Neural cell (in vitro differentiated cells): ENCODE results near the gene ZFP90.

Source experiments
- EP300 ChIP-seq: fragments of 450-650 bp; conservative IDR thresholded peaks from 2 replicates; pipeline ENCODE4 v1.6.1; 2014; ENCODE audit warnings: antibody characterized with exemption, mild to moderate bottlenecking, moderate library complexity; ENCODE audit not compliant: poor library complexity, severe bottlenecking
- TAF1 ChIP-seq: IDR thresholded peaks from 2 replicates; pipeline ENCODE4 v1.6.1; 2012; ENCODE audit warnings: low read depth
- TF ChIP-seq, protein P1 (sequence below): IDR thresholded peaks from 2 replicates; pipeline ENCODE4 v1.6.1; 2012; ENCODE audit warnings: borderline replicate concordance

DNA sequence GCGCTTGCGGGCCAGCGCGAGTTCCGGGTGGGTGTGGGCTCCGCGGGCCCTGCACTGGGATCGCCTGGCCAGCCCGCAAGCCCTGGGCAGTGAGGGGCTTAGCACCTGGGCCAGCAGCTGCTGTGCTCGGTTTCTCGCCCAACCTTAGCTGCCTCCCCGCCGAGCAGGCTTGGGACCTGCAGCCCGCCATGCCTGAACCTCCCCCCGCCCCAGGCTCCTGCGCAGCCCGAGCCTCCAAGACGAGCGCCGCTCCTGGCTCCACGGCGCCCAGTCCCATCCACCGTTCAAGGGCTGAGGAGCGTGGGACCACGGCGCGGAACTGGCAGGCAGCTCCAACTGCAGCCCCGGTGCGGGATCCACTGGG, 12.3 kb upstream of the ZFP90 start:
- TF ChIP-seq, protein P1, sequence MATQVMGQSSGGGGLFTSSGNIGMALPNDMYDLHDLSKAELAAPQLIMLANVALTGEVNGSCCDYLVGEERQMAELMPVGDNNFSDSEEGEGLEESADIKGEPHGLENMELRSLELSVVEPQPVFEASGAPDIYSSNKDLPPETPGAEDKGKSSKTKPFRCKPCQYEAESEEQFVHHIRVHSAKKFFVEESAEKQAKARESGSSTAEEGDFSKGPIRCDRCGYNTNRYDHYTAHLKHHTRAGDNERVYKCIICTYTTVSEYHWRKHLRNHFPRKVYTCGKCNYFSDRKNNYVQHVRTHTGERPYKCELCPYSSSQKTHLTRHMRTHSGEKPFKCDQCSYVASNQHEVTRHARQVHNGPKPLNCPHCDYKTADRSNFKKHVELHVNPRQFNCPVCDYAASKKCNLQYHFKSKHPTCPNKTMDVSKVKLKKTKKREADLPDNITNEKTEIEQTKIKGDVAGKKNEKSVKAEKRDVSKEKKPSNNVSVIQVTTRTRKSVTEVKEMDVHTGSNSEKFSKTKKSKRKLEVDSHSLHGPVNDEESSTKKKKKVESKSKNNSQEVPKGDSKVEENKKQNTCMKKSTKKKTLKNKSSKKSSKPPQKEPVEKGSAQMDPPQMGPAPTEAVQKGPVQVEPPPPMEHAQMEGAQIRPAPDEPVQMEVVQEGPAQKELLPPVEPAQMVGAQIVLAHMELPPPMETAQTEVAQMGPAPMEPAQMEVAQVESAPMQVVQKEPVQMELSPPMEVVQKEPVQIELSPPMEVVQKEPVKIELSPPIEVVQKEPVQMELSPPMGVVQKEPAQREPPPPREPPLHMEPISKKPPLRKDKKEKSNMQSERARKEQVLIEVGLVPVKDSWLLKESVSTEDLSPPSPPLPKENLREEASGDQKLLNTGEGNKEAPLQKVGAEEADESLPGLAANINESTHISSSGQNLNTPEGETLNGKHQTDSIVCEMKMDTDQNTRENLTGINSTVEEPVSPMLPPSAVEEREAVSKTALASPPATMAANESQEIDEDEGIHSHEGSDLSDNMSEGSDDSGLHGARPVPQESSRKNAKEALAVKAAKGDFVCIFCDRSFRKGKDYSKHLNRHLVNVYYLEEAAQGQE = no peak
- TF ChIP-seq TAF1 (no peak), EP300 (no peak)
